Astrocyte of the cerebellum (primary cell): ENCODE results near the gene TIMM50.
"Not testable (repeated sequence)": the region's sequence is repeated elsewhere in the genome, so short reads cannot be mapped to it uniquely, and the experiment has no call there.

Experiments used
- DNase-seq: peaks from one replicate; pipeline ENCODE4 v3.0.0-alpha.2; 2011; ENCODE audit warnings: low read depth
- H3K4me3 ChIP-seq: 2 replicates; pipeline ENCODE4 v1.5.1; 2011; ENCODE audit warnings: mild to moderate bottlenecking, low read depth, low read length, moderate library complexity
- in situ Hi-C: cut with HindIII; loops from 2 replicates; pipeline ENCODE4 v1.10.0; 2017; ENCODE audit warnings: low sequenced_read_pairs
- TF ChIP-seq, protein P1 (sequence below): IDR thresholded peaks from 2 replicates; pipeline ENCODE4 v1.5.1; 2012; ENCODE audit warnings: low read length, low read depth, moderate library complexity, mild to moderate bottlenecking; ENCODE audit errors: missing control alignments

The TIMM50 gene

DNA sequence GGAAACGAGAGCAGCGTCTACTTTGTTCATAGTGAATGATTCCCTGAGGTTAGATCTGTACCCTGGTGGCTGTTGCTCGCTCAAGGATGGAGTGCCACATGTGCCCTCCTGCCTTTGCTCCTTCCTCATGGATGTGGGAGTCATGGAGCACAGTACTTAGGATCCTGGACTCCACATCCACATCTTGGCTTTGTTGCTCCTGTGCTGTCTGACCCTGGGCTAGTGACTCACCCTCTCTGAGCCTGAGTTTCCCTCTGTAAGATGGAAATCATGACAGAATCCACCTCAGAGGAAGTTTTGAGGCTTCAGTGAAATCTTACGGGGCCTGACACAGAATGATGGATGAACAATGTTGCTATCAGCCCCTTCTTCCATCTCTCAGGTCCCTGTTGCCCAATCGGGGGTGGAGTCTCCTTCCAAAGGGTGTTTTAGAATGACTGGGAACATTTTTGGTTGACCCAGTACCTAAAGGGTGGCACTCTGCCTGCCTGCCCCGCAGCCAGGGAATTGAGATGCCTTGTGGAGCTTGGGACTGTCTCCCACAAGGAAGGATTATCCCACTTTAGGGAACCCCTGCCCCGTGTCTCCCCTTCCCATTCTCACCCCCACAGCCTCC is 9.8 kb upstream of the TIMM50 start:
- no peak for DNase-seq
- H3K4me3 ChIP-seq = no peak overlapping the region
- TF ChIP-seq, protein P1, sequence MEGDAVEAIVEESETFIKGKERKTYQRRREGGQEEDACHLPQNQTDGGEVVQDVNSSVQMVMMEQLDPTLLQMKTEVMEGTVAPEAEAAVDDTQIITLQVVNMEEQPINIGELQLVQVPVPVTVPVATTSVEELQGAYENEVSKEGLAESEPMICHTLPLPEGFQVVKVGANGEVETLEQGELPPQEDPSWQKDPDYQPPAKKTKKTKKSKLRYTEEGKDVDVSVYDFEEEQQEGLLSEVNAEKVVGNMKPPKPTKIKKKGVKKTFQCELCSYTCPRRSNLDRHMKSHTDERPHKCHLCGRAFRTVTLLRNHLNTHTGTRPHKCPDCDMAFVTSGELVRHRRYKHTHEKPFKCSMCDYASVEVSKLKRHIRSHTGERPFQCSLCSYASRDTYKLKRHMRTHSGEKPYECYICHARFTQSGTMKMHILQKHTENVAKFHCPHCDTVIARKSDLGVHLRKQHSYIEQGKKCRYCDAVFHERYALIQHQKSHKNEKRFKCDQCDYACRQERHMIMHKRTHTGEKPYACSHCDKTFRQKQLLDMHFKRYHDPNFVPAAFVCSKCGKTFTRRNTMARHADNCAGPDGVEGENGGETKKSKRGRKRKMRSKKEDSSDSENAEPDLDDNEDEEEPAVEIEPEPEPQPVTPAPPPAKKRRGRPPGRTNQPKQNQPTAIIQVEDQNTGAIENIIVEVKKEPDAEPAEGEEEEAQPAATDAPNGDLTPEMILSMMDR = no peak
- in situ Hi-C loops = no loop called here

DNA sequence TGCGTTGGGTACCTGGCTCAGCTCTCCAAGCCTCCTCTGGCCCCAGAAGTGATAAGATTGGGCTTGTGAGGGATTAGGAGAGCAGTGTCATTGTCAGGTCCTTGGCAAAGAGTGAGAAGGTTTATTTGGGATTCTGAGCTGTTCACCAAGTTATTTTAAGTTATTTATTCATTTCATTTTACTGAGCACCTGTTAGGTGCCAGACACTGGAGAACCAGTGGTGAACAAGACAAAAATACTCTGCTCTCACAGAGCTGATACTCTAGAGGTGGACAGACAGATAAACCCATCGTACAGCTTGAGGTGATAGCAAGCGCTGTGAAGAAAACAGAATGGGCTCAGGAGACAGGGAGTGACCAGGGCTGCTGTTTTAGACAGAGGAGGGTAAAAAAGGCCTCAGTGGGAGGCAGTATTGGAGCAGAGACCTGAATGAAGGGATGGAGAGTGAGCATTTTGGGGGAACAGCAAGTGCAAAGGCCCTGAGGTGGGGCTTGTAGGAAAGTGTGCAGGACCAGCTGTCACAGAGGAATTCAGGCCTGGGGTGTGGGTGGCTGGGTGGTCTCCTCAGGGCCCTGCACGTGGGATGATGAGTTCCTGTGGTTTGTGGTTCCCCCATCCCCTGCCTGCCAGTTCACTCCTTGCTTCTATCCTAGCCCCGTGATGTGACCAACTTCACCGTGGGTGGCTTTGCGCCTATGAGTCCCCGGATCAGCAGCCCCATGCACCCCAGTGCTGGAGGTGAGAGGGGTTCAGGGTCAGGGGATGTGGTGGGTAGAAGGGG is 8.7 kb upstream of the TIMM50 start:
- no peak for DNase-seq
- TF ChIP-seq, protein P1 = no peak
- no peak overlapping the region for H3K4me3 ChIP-seq
- in situ Hi-C loops = no loop called here

DNA sequence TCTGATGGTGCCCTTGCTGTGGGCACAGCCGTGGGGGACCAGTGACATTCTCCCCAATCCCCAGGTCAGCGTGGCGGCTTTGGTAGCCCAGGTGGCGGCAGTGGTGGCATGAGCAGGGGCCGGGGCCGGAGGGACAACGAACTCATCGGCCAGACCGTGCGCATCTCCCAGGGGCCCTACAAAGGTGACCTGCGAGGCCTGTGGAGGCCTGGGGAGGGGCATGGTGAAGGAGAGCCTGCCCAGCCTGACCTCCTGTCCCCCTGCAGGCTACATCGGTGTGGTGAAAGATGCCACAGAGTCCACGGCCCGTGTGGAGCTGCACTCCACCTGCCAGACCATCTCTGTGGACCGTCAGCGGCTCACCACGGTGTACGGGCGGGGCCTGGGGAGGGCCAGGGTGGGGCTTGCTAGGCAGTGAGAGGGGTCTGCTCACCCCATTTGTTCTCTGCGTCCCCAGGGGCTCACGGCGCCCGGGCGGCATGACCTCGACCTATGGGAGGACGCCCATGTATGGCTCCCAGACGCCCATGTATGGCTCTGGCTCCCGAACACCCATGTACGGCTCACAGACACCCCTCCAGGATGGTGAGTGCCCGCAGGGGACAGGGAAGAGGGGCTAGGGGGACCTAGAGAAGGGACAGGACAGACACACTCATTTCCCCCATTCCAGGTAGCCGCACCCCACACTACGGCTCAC is 7.7 kb upstream of the TIMM50 start:
- TF ChIP-seq, protein P1 = no peak
- no peak for DNase-seq
- no peak overlapping the region for H3K4me3 ChIP-seq
- in situ Hi-C loops = no loop called here

DNA sequence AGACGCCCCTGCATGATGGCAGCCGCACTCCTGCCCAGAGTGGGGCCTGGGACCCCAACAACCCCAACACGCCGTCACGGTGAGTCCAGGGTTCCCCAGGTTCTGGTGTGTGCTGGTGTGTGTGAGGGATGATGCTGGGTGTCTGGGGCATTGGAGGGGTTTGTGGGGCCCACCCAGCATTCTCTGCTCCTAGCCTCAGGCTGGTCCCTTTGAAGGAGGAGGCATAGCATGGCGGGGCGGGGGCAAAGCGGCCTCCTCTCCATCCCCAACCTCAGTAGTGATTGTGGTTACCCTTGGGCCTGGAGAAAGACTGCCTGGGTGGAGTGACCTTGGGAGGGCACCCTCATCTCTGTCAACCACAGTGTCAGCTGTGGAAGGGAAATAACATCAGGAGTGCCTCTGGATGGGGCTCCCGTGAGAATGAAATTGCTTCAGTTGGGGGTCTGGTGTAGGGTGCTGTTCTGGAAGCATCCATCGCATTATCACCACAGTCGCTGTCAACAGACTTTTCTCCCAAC is 7.1 kb upstream of the TIMM50 start:
- in situ Hi-C loops = no loop called here
- no peak for DNase-seq
- H3K4me3 ChIP-seq = no peak overlapping the region
- TF ChIP-seq, protein P1 = no peak

DNA sequence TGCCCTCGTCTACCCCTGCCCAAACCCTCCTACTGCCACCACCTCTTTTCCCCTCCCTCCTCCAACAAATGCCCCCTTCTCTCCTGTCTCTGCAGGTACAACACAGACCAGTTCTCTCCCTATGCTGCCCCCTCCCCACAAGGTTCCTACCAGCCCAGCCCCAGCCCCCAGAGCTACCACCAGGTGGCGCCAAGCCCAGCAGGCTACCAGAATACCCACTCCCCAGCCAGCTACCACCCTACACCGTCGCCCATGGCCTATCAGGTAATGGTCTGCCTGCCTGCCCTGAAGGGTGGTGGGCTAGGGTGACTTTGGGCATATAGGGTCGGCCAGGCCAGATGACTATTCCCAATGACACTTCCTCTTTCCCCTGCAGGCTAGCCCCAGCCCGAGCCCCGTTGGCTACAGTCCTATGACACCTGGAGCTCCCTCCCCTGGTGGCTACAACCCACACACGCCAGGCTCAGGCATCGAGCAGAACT is 6.5 kb upstream of the TIMM50 start:
- in situ Hi-C loops = no loop called here
- DNase-seq = no peak
- H3K4me3 ChIP-seq = no peak overlapping the region
- TF ChIP-seq, protein P1 = peak; percentile 91

DNA sequence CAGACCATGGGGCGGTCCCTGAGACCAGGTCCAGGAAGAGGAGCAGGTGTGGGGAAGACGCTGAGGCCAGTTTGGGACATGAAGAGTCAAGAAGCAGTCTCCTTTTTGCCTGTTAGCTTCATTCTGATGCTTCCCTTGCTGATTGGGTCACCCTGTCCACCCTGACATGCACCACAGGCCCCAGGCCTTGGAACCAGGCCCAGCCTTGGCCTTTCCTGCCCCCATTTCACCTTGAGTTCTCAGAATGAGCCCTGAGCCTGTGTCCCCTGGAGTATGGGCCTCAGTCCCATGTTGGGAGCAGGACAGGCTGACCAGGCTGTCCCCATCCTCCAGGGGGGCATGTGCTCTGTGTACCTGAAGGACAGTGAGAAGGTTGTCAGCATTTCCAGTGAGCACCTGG is 4.9 kb upstream of the TIMM50 start:
- in situ Hi-C loops = no loop called here
- TF ChIP-seq, protein P1 = no peak
- H3K4me3 ChIP-seq = no peak overlapping the region
- DNase-seq = no peak

DNA sequence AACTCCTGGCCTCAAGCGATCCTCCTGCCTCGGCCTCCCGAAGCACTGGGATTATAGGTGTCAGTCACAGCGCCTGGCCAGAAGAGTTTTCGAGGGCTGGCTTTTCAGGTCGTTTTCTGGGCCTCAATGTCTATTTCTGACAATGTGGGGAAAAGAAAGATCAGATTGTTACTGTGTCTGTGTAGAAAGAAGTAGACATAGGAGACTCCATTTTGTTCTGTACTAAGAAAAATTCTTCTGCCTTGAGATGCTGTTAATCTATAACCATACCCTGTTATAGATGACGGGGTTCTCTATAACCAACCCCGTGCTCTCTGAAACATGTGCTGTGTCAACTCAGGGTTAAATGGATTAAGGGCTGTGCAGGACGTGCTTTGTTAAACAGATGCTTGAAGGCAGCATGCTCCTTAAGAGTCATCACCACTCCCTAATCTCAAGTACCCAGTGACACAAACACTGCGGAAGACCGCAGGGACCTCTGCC is 1.3 kb upstream of the TIMM50 start:
- DNase-seq, in situ Hi-C loops, H3K4me3 ChIP-seq: not testable (repeated sequence)
